HG03571 (cell line): ENCODE data around the gene GNAS-AS1.
"Not testable (repeated sequence)": the region's sequence is repeated elsewhere in the genome, so short reads cannot be mapped to it uniquely, and the experiment has no call there.

Source experiments
- ATAC-seq: cut with Tn5 transposase; IDR thresholded peaks from one replicate; pipeline ENCODE4 v1.9.1; 2021; ENCODE audit not compliant: unreplicated experiment

The GNAS-AS1 gene

DNA sequence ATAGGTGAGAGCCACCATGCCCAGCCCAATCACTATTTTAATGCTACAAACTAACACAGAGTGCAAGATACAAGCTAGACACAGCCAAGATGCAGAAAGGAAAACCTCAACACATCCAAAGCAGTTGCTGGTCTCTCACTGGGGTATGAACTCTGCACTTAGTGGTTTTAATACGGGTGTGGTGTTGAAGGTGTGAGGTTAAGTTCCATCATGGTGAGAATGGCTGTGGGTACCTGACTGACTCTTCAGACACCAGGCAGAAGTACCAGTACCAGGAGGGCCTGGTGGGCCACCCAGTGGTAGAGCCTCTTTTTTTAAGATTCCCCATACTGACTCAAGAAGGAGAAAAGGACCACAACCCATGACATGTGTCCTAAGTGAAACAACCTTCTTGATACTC is 13.0 kb downstream of the GNAS-AS1 start:
- ATAC-seq, result no peak

DNA sequence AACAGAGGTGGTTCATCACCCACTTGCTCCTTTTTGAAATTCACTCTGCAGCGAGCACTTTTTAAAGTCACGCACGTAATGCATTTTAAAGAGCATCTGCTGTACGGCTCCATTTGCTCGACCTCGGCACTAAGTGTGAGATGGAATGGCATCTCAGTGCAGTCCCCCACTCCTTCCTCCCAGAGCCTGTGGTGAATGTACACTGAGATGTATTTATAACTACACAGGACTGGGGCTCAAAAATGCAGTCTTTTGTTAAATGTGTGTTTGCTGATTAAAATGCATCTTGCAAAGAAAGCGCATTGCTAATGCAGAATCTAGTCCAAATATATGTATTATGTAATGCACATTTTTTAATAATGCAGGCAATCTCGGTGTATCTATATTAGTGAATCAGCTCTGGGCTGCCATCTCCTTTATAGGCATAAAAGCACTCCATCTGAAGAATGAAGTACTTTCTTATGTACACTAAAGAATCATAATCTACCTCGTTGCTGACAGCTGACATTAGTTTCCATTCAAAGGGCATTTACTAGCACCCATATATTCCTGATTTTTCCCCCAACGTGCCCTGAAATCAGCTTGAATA is 14.0 kb downstream of the GNAS-AS1 start:
- ATAC-seq, result no peak

DNA sequence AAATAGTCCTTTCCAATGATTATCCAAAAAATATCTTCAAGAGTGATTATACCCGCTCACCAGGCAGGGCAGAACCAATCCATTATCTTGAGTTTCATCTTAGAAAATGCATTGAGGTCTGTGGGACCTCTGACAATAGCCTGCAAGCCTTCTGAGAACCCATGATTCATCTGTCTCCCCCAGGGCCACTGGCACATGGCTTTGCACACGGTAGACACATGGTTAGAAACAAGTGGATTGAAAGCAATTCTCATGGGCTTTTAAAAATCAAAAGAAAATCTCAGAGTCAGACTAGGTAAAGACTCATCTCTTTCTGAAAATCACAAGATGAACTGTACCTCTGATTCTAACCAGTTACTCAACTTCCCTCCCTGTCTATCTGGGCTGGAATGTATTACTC is 15.5 kb downstream of the GNAS-AS1 start:
- ATAC-seq, result no peak

DNA sequence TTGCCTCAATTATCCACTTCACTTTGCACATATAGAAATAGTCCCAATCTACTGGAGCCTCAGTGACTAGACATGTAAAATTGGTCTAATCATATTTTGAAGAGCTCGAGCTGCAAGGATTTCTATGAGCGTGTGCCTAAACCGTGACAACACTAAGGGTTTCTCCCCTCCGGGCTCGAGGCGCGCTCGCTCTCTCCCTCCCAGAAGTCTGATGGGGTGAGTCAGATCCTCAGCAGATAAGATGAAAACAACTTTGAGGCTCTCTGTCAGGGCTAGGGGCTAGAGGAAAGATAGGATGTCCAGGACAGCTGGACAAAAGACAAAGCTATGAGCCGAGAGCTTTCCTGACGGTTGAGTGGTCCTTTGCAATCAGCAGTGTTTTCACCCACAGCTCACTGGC is 16.8 kb downstream of the GNAS-AS1 start:
- no peak for ATAC-seq

DNA sequence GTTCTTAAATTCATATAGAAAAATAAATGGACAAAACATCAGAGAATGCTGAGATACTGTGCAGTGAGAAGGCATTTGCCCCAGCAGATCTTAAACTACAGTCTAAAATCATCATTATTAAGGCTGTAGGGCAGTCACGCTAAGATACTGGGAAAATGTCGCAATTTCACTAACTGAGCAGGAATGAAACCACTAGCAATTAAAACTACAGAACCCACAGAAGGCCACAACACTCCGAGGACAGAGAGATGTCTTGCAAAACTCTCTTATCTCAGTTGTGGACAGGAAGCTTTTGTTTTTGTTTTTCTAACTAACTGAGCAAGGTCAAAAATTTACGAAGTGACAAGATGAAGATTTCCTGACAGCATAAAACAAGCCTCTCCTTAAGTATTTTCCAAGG is 18.2 kb downstream of the GNAS-AS1 start:
- no peak for ATAC-seq

DNA sequence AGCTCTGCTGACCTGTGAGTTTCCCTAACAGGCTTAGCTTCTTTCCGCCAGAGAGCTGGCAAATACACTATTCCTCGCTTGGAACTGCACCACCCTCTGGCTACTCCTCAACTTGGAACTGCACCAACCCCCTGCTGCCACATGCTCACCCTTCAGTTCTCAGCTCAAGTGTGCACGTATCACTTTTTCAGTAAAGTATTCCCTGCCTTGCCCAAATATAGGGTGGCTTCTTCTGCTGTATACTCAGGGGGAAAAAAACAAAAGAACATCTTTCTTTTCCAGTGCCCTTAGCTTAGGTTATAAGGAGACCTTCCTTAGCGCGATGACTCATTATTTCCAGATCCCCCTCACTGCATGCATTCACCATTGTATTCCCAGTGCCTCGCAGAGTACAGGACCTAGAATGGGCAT is 21.2 kb downstream of the GNAS-AS1 start:
- ATAC-seq, result no peak

DNA sequence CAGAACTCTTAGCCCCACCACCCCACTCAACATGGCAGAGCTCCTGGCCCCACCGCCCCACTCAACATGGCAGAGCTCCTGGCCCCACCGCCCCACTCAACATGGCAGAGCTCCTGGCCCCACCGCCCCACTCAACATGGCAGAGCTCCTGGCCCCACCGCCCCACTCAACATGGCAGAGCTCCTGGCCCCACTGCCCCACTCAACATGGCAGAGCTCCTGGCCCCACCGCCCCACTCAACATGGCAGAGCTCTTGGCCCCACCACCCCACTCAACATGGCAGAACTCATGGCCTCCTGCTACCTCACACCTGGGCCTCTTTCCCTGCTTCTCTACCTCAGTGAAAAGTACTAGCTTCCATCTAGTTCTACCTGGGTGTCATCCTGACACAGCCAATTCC is 21.9 kb downstream of the GNAS-AS1 start:
- not testable (repeated sequence) for ATAC-seq

DNA sequence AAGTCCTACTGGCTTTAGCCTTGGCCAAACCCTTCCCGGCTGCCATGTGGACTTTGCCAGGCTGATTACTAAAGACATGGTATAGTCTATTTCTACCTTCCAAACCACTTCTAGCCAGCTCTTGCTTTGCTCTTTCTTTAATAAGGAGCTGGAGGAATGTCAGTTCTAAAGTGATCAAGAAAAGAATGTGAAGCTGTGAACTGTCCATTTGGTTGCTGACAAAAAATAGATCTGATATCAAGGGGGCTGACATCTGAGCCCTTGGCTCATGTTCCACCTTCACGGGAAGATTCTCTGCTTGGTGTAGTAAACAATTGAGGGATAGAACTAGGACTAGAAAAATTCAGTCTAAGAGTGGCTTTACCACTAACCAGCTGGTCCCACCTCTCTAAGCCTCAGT is 22.6 kb downstream of the GNAS-AS1 start:
- ATAC-seq, result no peak

DNA sequence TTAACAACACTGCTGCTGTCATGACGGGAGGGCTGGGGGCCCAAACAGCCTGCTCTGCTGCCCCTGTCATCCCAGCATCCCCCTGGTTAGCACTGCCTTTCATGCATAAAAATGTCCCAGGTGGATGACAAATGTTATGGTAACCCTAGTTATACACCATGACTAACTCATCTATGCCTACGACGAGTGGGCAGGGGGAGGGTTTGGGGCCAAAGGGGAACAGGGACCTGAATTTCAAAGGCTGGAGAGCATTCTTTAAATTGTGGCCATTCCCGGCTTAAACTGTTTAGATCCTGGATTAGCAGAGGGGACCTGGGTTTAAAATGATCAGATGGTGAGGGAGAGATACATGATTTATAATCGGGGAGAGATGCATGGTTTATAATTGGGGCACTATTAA is 24.4 kb downstream of the GNAS-AS1 start:
- ATAC-seq, result no peak

DNA sequence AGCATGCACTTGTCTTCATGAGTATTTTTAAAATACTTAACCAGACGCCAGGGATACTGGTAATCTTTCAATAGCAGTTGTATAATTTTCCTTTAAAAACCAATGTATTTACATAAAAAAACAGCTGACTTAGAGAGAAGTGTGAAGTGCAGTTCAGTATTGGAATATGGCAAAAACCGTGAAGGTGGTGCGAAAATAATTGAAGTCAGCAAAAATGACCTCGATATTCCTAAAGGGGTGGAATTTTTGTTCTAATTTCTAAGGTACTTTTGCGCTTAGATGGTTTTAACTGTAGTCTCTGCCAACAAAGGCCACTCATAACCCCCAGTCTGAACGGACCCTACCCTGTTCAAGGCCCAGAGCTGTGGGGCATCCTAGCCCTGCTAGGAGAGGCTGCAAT is 25.3 kb downstream of the GNAS-AS1 start:
- ATAC-seq, result no peak

DNA sequence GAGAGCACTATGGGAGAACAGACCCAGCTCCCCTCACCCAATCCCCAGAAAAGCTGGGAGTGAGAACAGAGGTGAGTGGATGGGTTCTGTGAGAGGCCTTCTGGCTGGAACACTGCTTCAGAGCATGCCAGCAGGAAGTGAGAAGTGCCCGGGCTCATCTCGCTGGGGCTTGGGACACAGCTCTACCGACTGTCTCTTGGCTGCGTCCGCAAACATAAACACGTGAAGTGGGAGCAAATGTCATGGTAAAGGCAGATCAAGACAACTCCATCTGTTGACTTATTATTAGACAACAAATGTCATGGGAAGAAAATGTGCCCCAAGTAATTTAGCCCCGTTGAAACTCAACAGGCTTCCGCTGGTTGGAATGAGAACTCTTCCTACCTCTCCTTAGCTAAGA is 25.9 kb downstream of the GNAS-AS1 start:
- ATAC-seq, result no peak

DNA sequence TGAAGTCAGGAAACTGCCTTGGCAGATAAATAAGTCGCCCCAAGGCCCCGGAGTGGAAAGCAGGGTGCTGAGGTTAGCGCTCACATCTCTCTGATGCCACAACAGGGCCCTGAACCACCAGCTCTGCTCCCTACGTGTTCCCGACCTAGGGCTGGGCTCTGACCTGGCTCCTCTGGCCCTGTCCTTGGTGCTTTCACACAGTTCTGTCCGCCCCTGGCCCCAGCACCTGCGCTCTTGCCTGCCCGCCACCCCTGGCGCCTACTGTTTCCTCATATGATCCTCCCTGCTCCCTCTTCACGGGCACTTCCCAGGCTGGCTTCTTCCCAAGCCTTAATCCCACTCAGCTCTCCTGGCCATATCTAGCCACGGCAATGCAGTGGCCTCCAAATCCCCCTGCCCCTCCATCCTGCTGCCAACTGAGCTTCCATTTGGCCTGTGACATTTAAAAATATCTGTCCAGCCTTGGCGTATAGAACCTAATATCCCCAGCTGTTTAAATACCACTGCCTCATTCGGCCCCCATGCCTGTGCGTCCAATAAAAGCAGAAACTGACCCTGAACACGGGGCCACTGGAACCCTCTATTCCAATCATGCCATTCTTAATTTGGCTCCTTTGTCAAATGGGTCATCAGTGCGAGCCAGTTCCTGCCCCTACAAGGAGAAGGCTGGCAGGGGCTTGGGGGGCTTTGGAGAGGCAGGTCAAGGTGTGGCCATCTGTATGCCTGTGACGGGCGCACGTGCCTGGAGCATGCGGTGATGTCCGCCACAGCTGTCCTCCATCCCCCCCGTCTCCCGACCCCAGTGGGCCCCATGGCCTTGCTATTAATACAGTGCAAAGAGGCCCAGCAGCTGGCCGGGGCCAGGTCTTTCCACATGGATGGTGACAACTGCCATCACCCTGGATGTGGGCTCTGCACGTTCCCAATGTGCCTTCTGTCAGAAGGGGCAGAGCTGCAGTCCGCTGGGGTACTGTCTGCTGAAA is 27.7 kb downstream of the GNAS-AS1 start:
- no peak for ATAC-seq

DNA sequence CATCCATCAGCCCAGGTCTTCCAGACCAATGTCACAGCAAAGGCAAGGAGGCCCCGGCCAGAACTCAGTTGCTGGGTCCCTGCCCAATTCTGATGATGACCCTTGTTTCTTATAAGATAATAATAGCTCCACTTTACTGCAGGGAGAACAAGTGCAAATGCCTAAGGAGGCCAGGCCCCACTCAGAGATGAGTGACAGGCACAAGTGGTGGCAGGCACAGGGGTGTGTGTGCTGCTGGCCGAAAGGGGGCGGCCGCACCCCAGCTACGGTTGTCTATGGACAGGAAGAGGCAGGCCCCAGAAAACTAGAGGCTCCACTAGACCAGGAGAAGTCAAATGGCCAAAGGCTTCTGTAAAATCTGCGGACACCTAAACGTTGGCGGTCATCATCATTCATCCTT is 28.6 kb downstream of the GNAS-AS1 start:
- ATAC-seq, result no peak

DNA sequence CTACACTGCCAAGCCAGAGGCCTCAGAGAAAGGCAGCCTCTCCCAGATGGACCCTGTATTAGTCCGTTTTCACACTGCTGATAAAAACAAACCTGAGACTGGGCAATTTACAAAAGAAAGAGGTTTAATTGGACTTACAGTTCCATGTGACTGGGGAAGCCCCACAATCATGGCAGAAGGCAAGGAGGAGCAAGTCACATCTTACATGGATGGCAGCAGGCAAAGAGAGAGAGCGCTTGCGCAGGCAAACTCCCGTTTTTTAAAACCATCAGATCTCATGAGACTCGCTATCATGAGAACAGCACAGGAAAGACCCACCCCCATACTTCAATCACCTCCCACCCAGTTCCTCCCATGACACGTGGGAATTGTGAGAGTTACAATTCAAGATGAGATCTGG is 30.2 kb downstream of the GNAS-AS1 start:
- ATAC-seq, result not testable (repeated sequence)

DNA sequence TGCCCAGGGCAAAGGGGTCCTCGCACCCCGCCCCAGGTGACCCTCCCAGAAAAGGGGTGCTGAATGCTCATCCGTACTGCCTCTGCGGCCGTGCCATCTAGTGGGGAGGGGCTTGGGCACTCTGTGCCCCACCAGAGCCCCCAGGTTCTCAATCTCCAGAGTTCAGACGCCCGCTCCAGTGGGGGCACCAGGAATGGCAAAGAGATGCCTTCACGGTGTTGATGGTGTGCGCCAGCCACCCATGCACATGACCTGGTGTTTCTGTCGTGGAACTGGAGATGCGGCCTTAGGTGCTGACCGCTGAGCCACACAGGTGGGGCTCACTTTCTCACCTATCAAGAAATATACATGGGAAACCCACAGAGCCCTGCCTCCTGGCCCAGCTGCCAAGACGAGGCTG is 30.8 kb downstream of the GNAS-AS1 start:
- ATAC-seq, result no peak

DNA sequence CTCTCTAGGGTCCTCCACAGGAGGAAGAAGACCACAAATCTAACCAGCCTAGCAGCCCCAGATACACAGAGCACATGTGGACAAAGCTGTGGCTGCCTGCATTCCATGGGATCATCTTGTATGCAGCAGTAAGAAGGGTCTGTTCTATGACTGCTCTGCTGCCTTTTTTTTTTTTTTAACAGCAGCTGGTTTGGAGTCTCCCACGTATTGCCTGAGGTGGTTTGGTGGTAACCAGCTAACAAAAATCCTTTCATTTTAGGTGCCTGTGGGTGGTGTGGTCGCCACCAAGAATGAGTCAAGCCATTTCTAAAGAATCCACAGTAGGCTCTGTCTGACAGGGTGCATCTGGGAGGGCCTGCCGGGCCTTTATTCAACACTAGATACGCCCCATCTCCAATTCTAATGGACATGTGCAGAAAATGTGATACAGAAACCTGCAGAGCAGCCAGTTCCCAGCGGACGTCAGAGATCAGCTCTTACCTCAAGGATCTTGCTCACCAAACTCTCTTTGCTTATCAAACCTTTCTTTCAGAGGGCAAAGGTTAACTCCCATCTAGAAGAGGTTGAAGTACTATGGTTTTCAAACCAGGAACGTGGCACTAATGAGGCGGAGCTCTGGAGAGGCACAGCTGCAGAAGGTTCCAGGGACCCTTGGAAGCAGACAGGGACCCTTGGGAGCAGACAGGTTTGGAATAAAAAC is 32.0 kb downstream of the GNAS-AS1 start:
- ATAC-seq, result no peak

DNA sequence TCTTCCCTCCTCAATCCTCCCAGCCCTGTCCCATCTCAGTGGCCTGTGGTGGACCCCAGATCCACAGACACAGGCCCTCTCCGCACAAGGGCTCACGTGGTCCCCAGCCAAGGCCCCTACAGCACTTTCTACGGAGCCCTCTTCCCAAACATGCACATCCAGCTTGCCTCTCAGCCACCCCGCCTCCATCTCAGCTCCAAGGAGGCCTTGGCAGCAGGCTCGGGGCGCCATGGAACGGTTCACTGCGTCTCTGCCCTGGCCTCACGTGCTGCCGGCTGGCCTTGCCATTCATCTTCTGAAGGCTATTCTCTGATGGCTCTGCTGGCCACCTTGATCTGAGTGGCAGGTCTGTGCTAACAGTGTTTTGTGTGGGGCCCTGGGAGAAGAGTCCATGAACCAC is 33.0 kb downstream of the GNAS-AS1 start:
- no peak for ATAC-seq

DNA sequence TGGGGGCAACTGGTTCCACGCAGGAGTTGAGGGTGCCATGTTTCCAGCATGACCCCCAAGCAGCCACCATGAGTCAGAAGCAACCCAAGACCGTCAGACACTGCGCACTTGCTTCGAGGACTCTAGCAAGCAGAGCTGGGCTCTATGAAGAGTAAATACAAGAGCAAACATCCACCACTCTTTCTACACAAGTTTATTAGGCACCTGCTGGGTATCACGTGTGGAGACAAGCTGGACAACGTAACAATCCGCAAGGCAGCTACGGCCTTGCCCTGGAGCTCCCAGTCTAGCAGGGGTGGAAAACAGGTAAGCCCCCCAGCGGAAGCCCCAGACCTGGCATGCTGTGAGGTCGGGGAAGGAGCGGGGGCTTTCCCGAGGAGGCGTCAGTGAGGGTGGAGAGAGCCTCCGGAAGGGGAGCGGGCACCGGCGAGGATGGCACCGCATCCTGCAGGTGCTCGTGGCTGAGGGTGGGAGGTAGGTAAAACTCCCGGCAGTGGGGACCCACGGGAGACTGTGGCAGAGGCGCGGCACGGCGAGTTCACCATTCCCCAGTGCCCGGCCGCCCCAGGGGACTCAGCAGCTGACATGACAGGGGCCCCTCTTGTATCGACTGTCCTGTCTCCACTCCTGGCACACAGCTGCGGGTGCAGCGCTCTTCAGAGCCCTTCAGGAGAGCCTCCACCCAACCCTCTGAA is 33.6 kb downstream of the GNAS-AS1 start:
- no peak for ATAC-seq

DNA sequence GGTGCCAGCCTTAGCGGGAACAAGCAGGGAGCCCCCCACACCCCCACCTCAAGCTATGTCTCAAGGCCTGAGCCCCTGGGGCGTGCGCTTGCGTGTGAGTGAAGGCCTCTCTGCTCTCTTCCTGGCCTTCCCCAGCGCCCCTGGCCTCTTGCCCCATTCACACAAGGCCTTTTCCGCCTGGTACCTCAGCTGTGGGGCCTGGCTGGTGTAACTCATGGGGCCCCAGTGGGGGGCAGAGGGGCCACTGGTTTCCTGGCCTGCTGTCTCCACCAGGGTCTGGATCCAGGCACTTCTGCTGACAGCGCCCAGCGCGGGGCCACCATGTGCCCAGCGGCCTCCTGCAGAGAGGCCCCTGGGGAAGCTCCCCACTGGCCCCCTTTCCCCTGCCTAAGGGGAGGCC is 34.7 kb downstream of the GNAS-AS1 start:
- ATAC-seq, result no peak

DNA sequence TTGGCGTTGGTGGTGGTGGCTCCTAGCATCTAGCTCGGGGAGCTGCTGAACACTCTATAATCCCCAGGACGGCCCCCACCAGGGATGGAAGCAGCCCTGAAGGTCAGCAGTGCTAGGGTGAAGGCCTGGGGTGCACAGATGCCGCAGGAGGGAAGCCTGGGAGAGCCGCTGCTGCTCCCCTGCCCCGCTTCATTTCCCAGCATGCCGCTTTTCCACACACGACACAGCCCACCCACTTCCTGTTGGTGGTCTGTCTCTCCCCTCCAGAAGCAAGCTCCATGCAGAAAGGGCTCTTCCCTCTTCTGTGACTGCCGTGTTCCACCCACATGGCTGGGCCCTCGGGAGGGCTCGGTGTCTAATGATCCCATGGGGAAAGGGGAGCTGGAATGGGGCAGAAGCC is 35.3 kb downstream of the GNAS-AS1 start:
- no peak for ATAC-seq

DNA sequence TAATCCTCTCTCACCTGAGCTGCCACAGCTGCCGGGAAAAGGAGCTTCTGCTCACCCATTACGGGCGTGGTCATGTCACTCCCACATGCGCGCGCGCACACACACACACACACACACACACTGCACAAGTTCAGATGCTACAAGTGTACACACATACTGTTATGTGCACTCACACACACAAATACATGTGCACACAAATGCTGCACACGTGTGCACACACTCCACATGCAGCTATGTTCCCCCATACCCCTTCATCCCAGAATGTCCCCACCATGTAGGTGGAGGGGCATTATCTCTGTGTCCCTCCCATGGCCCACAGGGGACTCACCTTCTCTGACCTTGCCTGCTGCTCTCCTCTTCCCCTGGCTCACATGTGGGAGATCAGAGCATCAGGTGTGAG is 37.3 kb downstream of the GNAS-AS1 start:
- ATAC-seq, result no peak
